ENCODE data around the gene PRSS48.

PRSS48 gene

DNA sequence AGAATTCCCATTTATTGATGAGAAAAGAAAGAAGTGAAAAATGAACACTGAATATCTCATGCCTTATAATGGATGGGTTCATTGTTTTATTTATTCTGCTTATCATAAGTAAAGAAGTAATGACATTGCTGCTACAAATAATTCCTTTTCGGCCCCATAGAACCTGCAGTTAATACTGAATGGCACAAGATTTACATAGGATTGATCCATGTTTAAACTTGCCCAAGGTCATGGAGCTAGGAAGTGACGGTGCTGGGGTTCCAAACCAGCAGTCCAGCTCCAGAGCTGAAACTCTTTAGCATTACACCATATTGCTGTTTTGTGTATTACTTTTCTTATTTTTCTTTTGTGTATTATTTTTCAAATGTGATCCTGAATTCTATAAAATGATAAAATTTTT lies 30.2 kb upstream of the PRSS48 start:
- Histone ChIP-seq H3K9ac (ENCODE audit: low read depth, low read length) (no peak overlapping the region), H3K27me3 (ENCODE audit: insufficient read depth, low read length, poor library complexity) (peaks cover 2% of the 10 kb centered on the region), H3K79me2 (ENCODE audit: insufficient read depth, low read length) (no peaks in the 10 kb centered on the region), H4K20me1 (ENCODE audit: insufficient read depth, low read length) (no peaks in the 10 kb centered on the region), H3K4me1 (ENCODE audit: insufficient read depth, low read length) (no peaks in the 10 kb centered on the region), H3K4me3 (ENCODE audit: low read depth in 1 of 2, low read length in 2 of 2) (no peak overlapping the region), H2AFZ (ENCODE audit: low read depth, low read length) (no peak overlapping the region), H3K4me2 (ENCODE audit: insufficient read depth, low read length) (no peak overlapping the region), H3K27ac (ENCODE audit: low read length) (no peak overlapping the region), H3K36me3 (ENCODE audit: insufficient read depth, low read length) (no peaks in the 10 kb centered on the region), H3K9me3 (ENCODE audit: insufficient read depth, low read length, severe bottlenecking) (no peaks in the 10 kb centered on the region)
- ATAC-seq (ENCODE audit: insufficient read depth, low read depth) (no peak), DNase-seq (no peak)
- no peak for TF ChIP-seq EZH2 (IDR thresholded peaks at IDR 0.05; ENCODE audit: borderline replicate concordance, low read depth, low read length, severe bottlenecking)
- TF ChIP-seq, protein P1, sequence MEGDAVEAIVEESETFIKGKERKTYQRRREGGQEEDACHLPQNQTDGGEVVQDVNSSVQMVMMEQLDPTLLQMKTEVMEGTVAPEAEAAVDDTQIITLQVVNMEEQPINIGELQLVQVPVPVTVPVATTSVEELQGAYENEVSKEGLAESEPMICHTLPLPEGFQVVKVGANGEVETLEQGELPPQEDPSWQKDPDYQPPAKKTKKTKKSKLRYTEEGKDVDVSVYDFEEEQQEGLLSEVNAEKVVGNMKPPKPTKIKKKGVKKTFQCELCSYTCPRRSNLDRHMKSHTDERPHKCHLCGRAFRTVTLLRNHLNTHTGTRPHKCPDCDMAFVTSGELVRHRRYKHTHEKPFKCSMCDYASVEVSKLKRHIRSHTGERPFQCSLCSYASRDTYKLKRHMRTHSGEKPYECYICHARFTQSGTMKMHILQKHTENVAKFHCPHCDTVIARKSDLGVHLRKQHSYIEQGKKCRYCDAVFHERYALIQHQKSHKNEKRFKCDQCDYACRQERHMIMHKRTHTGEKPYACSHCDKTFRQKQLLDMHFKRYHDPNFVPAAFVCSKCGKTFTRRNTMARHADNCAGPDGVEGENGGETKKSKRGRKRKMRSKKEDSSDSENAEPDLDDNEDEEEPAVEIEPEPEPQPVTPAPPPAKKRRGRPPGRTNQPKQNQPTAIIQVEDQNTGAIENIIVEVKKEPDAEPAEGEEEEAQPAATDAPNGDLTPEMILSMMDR (IDR thresholded peaks at IDR 0.05; ENCODE audit: borderline replicate concordance, extremely low read depth, low read length, poor library complexity, severe bottlenecking), result no peak

DNA sequence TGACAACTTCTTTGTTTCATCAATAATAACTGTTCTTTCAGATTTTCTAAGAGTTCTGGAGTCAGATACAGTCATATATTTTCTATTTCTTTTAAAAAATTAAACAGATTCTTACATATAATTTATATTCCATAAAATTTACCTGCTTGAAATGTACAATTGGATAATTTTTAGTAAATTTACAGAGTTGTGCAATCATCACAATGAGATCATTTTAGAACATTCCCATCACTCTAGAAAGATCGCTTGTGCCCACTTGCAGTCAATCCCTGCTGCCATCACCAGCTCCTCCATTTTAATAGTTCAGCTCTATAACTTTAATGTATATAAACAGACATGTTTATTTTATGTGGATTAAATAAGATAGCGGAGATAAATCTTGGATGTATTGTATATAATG lies 29.6 kb upstream of the PRSS48 start:
- no peaks in the 10 kb centered on the region for H3K36me3 ChIP-seq (ENCODE audit: insufficient read depth, low read length)
- DNase-seq (no peak), ATAC-seq (ENCODE audit: insufficient read depth, low read depth) (no peak)
- H2AFZ ChIP-seq (ENCODE audit: low read depth, low read length), result no peak overlapping the region
- H3K27ac ChIP-seq (ENCODE audit: low read length), result no peak overlapping the region
- H3K79me2 ChIP-seq (ENCODE audit: insufficient read depth, low read length), result no peaks in the 10 kb centered on the region
- H4K20me1 ChIP-seq (ENCODE audit: insufficient read depth, low read length), result no peaks in the 10 kb centered on the region
- no peak overlapping the region for H3K4me2 ChIP-seq (ENCODE audit: insufficient read depth, low read length)
- no peak overlapping the region for H3K4me3 ChIP-seq (ENCODE audit: low read depth in 1 of 2, low read length in 2 of 2)
- H3K9ac ChIP-seq (ENCODE audit: low read depth, low read length), result no peak overlapping the region
- H3K9me3 ChIP-seq (ENCODE audit: insufficient read depth, low read length, severe bottlenecking), result no peaks in the 10 kb centered on the region
- no peaks in the 10 kb centered on the region for H3K4me1 ChIP-seq (ENCODE audit: insufficient read depth, low read length)
- peaks cover 4% of the 10 kb centered on the region for H3K27me3 ChIP-seq (ENCODE audit: insufficient read depth, low read length, poor library complexity)
- TF ChIP-seq, protein P1 (IDR thresholded peaks at IDR 0.05; ENCODE audit: borderline replicate concordance, extremely low read depth, low read length, poor library complexity, severe bottlenecking), result no peak
- TF ChIP-seq EZH2 (IDR thresholded peaks at IDR 0.05; ENCODE audit: borderline replicate concordance, low read depth, low read length, severe bottlenecking), result no peak

DNA sequence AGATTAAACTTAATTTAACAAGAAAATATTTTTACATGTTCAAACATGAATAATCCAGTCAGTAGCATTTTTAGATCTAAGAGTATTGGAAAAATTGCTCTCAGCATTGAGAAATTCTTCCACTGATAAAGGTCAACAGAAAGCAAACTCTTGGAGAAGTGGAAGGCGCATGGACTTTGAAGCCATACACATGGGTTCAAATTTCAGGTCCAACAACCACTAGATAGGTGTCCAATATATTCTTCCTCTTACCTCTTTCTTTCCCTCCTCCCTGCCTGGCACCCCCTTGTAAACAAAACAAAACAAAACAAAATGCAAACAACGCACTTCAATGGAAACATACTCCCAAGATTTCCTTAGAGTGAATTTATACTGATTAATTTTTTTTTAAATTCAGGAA lies 28.4 kb upstream of the PRSS48 start:
- TF ChIP-seq EZH2 (IDR thresholded peaks at IDR 0.05; ENCODE audit: borderline replicate concordance, low read depth, low read length, severe bottlenecking), result no peak
- TF ChIP-seq, protein P1 (IDR thresholded peaks at IDR 0.05; ENCODE audit: borderline replicate concordance, extremely low read depth, low read length, poor library complexity, severe bottlenecking), result no peak
- no peaks in the 10 kb centered on the region for H3K79me2 ChIP-seq (ENCODE audit: insufficient read depth, low read length)
- no peaks in the 10 kb centered on the region for H3K36me3 ChIP-seq (ENCODE audit: insufficient read depth, low read length)
- H3K4me3 ChIP-seq (ENCODE audit: low read depth in 1 of 2, low read length in 2 of 2), result no peak overlapping the region
- H3K27me3 ChIP-seq (ENCODE audit: insufficient read depth, low read length, poor library complexity), result peaks cover 4% of the 10 kb centered on the region
- H2AFZ ChIP-seq (ENCODE audit: low read depth, low read length), result no peak overlapping the region
- no peaks in the 10 kb centered on the region for H3K9me3 ChIP-seq (ENCODE audit: insufficient read depth, low read length, severe bottlenecking)
- H4K20me1 ChIP-seq (ENCODE audit: insufficient read depth, low read length), result no peaks in the 10 kb centered on the region
- no peak overlapping the region for H3K9ac ChIP-seq (ENCODE audit: low read depth, low read length)
- no peaks in the 10 kb centered on the region for H3K4me1 ChIP-seq (ENCODE audit: insufficient read depth, low read length)
- no peak overlapping the region for H3K4me2 ChIP-seq (ENCODE audit: insufficient read depth, low read length)
- ATAC-seq (ENCODE audit: insufficient read depth, low read depth) (no peak), DNase-seq (no peak)
- H3K27ac ChIP-seq (ENCODE audit: low read length), result no peak overlapping the region

DNA sequence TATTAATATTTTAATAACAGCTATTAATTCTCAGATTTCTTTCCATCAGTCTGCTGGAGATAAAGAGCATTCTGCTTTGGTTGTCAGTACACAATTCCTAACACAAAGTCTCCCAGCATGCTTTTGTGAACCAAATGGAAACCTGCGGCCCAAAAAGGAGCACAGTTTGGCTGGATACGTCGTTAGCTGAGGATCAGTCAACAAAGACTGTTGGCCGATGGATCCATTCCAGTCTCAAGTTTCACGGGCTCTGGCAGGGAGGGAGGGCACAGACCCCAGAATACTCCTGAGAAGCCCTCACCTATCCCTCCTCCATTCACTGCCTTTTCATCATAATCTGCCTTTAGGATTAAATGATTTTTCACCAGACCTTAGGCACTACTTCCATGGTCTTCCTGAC lies 26.3 kb upstream of the PRSS48 start:
- H3K4me3 ChIP-seq (ENCODE audit: low read depth in 1 of 2, low read length in 2 of 2), result no peak overlapping the region
- no peaks in the 10 kb centered on the region for H3K79me2 ChIP-seq (ENCODE audit: insufficient read depth, low read length)
- H3K27me3 ChIP-seq (ENCODE audit: insufficient read depth, low read length, poor library complexity), result peaks cover 4% of the 10 kb centered on the region
- ATAC-seq (ENCODE audit: insufficient read depth, low read depth), result no peak
- no peak for TF ChIP-seq EZH2 (IDR thresholded peaks at IDR 0.05; ENCODE audit: borderline replicate concordance, low read depth, low read length, severe bottlenecking)
- TF ChIP-seq, protein P1 (IDR thresholded peaks at IDR 0.05; ENCODE audit: borderline replicate concordance, extremely low read depth, low read length, poor library complexity, severe bottlenecking), result no peak
- H4K20me1 ChIP-seq (ENCODE audit: insufficient read depth, low read length), result no peaks in the 10 kb centered on the region
- no peak overlapping the region for H3K4me2 ChIP-seq (ENCODE audit: insufficient read depth, low read length)
- no peak for DNase-seq
- H3K36me3 ChIP-seq (ENCODE audit: insufficient read depth, low read length), result no peaks in the 10 kb centered on the region
- no peaks in the 10 kb centered on the region for H3K4me1 ChIP-seq (ENCODE audit: insufficient read depth, low read length)
- no peak overlapping the region for H3K9ac ChIP-seq (ENCODE audit: low read depth, low read length)
- H3K9me3 ChIP-seq (ENCODE audit: insufficient read depth, low read length, severe bottlenecking), result no peaks in the 10 kb centered on the region
- H3K27ac ChIP-seq (ENCODE audit: low read length), result no peak overlapping the region
- H2AFZ ChIP-seq (ENCODE audit: low read depth, low read length), result no peak overlapping the region

All from DND-41 (cell line).